PC-3 (cell line): ENCODE results near the gene TXN2. TPM values are rescaled to one million over a fixed set of nuclear protein-coding genes. Genes with fewer than 3 reads are reported as not detected.
A peak's percentile ranks its signal among the peaks of the same experiment; 100 is the strongest.

Experiments used
- ATAC-seq: fragments of 200-7000 bp; cut with Tn5 transposase; 2 replicates; pipeline ENCODE4 v1.9.1; 2020; ENCODE audit warnings: mild to moderate bottlenecking, moderate library complexity
- BruUV-seq: library from RNA; stranded (reverse); fragments of 400-500 nt; replicated peaks from 2 replicates; lab custom pipeline; 2021; lab: Mats Ljungman, UMichigan
- CTCF ChIA-PET: fragments of 300-600 bp; sonication (Branson Sonifier 250); formaldehyde crosslinking; loops from one replicate; lab custom pipeline; 2022; ENCODE audit warnings: antibody characterized with exemption; lab: Charles Lee
- POLR2A ChIA-PET: fragments of 300-600 bp; sonication (Branson Sonifier 250); formaldehyde crosslinking; loops from one replicate; lab custom pipeline; 2022; ENCODE audit warnings: antibody characterized with exemption; ENCODE audit not compliant: unreplicated experiment; lab: Charles Lee
- DNase-seq: peaks from one replicate; pipeline ENCODE4 v3.0.0-alpha.2; 2015
- H2AFZ ChIP-seq: fragments of 300-600 bp; sonication (generic); 2 replicates; pipeline ENCODE4 v1.6.0; 2016; ENCODE audit warnings: antibody characterized with exemption, low read length
- H3F3A ChIP-seq: fragments of 300-600 bp; sonication (generic); one replicate; pipeline ENCODE4 v1.6.0; 2017; ENCODE audit warnings: antibody characterized with exemption, low read length, control low read depth, mild to moderate bottlenecking; ENCODE audit not compliant: unreplicated experiment
- H3K27ac ChIP-seq: fragments of 300-600 bp; sonication (generic); 2 replicates; pipeline ENCODE4 v1.5.1; 2016; ENCODE audit warnings: mild to moderate bottlenecking, low read length
- H3K27me3 ChIP-seq: fragments of 300-600 bp; sonication (generic); 2 replicates; pipeline ENCODE4 v1.6.1; 2016; ENCODE audit warnings: low read length, mixed read lengths
- H3K36me3 ChIP-seq: fragments of 300-600 bp; sonication (generic); 2 replicates; pipeline ENCODE4 v1.6.1; 2016; ENCODE audit warnings: low read depth, mixed run types, low read length, mixed read lengths
- H3K4me1 ChIP-seq: fragments of 300-600 bp; sonication (generic); 2 replicates; pipeline ENCODE4 v1.5.1; 2016; ENCODE audit warnings: low read length; ENCODE audit not compliant: insufficient read depth
- H3K4me2 ChIP-seq: fragments of 300-600 bp; sonication (generic); 2 replicates; pipeline ENCODE4 v1.6.0; 2016; ENCODE audit warnings: low read length
- H3K4me3 ChIP-seq: fragments of 300-600 bp; sonication (generic); 2 replicates; pipeline ENCODE4 v1.5.1; 2016; ENCODE audit warnings: mild to moderate bottlenecking, low read length, mixed read lengths
- H3K79me2 ChIP-seq: fragments of 300-600 bp; sonication (generic); 2 replicates; pipeline ENCODE4 v1.6.1; 2017; ENCODE audit warnings: low read length, mixed read lengths
- H3K9ac ChIP-seq: fragments of 300-600 bp; sonication (generic); 2 replicates; pipeline ENCODE4 v1.6.0; 2016; ENCODE audit warnings: mild to moderate bottlenecking, low read length
- H3K9me2 ChIP-seq: fragments of 300-600 bp; sonication (generic); replicated peaks from 2 replicates; pipeline ENCODE4 v1.6.1; 2016; ENCODE audit warnings: mixed run types, low read length, mixed read lengths
- H3K9me3 ChIP-seq: fragments of 300-600 bp; sonication (generic); 2 replicates; pipeline ENCODE4 v1.6.1; 2016; ENCODE audit warnings: low read length, mixed read lengths
- H4K20me1 ChIP-seq: fragments of 300-600 bp; sonication (generic); 2 replicates; pipeline ENCODE4 v1.6.1; 2016; ENCODE audit warnings: low read length, mixed read lengths
- CTCF ChIP-seq: fragments of 300-600 bp; sonication (generic); conservative IDR thresholded peaks from 2 replicates; pipeline ENCODE4 v1.5.1; 2017; ENCODE audit warnings: antibody characterized with exemption, low read depth, mild to moderate bottlenecking, low read length
- EZH2 ChIP-seq: fragments of 300-600 bp; sonication (generic); IDR thresholded peaks from one replicate; pipeline ENCODE4 v1.6.1; 2017; ENCODE audit warnings: antibody characterized with exemption, mild to moderate bottlenecking, low read length; ENCODE audit not compliant: unreplicated experiment
- EZH2phosphoT487 ChIP-seq: fragments of 300-600 bp; sonication (generic); IDR thresholded peaks from 2 replicates; pipeline ENCODE4 v1.6.1; 2018; ENCODE audit warnings: mild to moderate bottlenecking, antibody characterized with exemption, low read length, borderline replicate concordance
- intact Hi-C: fragments of 100-400 bp; cut with micrococcal nuclease; formaldehyde crosslinking; loops from 2 replicates; pipeline ENCODE4 v1.9.0; 2023
- total RNA-seq: library from RNA; depleted of rRNA; stranded (reverse); fragments of >200 nt; gene quantifications from 2 replicates; pipeline ENCODE4 v1.2.3, GENCODE V29; 2014

The TXN2 gene
- total RNA-seq, 1 experiment from 2014 or later: 49.6 TPM

- no peaks in the 10 kb centered on the region for H3K79me2 ChIP-seq
- ATAC-seq (peak; percentile 93), DNase-seq (peak; percentile 65)
- no peaks in the 10 kb centered on the region for H3K9me3 ChIP-seq
- H3K4me1 ChIP-seq: peaks cover 11% of the 10 kb centered on the region
- H3K9me2 ChIP-seq: no peaks in the 10 kb centered on the region
- intact Hi-C loops: no loop called here
- no peak overlapping the region for H3K9ac ChIP-seq
- no peaks in the 10 kb centered on the region for H3K27me3 ChIP-seq
- H3K27ac ChIP-seq: no peak overlapping the region
- TF ChIP-seq EZH2phosphoT487 (no peak), CTCF (no peak), EZH2 (no peak)
- no peaks in the 10 kb centered on the region for H3F3A ChIP-seq
- no peaks in the 10 kb centered on the region for H3K36me3 ChIP-seq
- H4K20me1 ChIP-seq: no peaks in the 10 kb centered on the region
- ChIA-PET CTCF (no interaction called here), POLR2A (no interaction called here)
- no TSS peak for BruUV-seq
- no peak overlapping the region for H2AFZ ChIP-seq
- no peak overlapping the region for H3K4me3 ChIP-seq
- H3K4me2 ChIP-seq: peak overlapping the region; percentile 29; the same call in 1 of the 2 replicates
These were observed 41.8 kb downstream of the TXN2 start for GRCh38 chr22:36439481-36440271.

- Histone ChIP-seq H3F3A (no peaks in the 10 kb centered on the region), H3K4me2 (no peak overlapping the region), H3K4me1 (peaks cover 14% of the 10 kb centered on the region), H3K9me2 (no peaks in the 10 kb centered on the region), H2AFZ (no peak overlapping the region), H4K20me1 (no peaks in the 10 kb centered on the region), H3K4me3 (no peak overlapping the region), H3K9me3 (no peaks in the 10 kb centered on the region), H3K27me3 (no peaks in the 10 kb centered on the region), H3K79me2 (no peaks in the 10 kb centered on the region), H3K9ac (no peak overlapping the region), H3K27ac (no peak overlapping the region), H3K36me3 (no peaks in the 10 kb centered on the region)
- DNase-seq (no peak), ATAC-seq (no peak)
- intact Hi-C loops: no loop called here
- TF ChIP-seq CTCF (no peak), EZH2phosphoT487 (no peak), EZH2 (no peak)
- POLR2A ChIA-PET: no interaction called here
- CTCF ChIA-PET: no interaction called here
- BruUV-seq: no TSS peak
These were observed 45.7 kb downstream of the TXN2 start for GRCh38 chr22:36435516-36436415.
